Measurements from ENCODE around the gene PITPNC1. TPM values are rescaled to one million over a fixed set of nuclear protein-coding genes. Genes with fewer than 3 reads are reported as not detected.

PITPNC1 gene
- total and polyA plus RNA-seq, 11 donors = 7.0 to 20.8 (median 11.3) TPM

DNA sequence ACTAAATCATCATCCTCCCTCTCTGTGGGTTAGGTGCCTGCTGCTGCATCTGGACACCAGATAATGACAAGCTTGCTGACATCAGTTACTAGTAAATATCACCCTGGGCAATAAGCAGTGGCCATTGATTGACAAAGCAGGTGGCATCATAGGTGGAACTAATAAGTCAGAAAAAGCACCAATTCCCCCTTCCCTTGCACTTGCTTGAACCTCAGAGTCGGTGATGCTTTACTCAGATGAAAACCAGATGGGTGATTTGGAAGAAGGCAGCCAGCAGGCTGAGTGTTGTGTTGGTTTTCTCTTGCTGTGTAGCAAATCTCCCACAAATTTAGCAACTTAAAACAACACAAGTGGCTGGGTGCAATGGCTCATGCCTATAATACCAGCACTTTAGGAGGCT, 193.7 kb downstream of the PITPNC1 start:
- DNase-seq = no peak
- 94 to 100% (median 96%) methylated on average over 1 of the region's 1 CpG for WGBS, 4 donors
- TF ChIP-seq POLR2A (IDR thresholded peaks at IDR 0.05) = no peak
- TF ChIP-seq, protein P1, sequence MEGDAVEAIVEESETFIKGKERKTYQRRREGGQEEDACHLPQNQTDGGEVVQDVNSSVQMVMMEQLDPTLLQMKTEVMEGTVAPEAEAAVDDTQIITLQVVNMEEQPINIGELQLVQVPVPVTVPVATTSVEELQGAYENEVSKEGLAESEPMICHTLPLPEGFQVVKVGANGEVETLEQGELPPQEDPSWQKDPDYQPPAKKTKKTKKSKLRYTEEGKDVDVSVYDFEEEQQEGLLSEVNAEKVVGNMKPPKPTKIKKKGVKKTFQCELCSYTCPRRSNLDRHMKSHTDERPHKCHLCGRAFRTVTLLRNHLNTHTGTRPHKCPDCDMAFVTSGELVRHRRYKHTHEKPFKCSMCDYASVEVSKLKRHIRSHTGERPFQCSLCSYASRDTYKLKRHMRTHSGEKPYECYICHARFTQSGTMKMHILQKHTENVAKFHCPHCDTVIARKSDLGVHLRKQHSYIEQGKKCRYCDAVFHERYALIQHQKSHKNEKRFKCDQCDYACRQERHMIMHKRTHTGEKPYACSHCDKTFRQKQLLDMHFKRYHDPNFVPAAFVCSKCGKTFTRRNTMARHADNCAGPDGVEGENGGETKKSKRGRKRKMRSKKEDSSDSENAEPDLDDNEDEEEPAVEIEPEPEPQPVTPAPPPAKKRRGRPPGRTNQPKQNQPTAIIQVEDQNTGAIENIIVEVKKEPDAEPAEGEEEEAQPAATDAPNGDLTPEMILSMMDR (IDR thresholded peaks at IDR 0.05) = no peak

GRCh38 chr17:67571478-67571877, 194.4 kb downstream of the PITPNC1 start:
- Histone ChIP-seq H3K4me1 (peaks cover 0 to 11% (median 0%) of the 10 kb centered on the region in 12 donors), H3K27ac (no peak overlapping the region), H3K9me3 (no peaks in the 10 kb centered on the region), H3K27me3 (no peaks in the 10 kb centered on the region), H3K36me3 (peaks cover 0 to 2% (median 0%) of the 10 kb centered on the region in 9 donors), H3K4me3 (no peak overlapping the region)
- DNase-seq (no peak), ATAC-seq (no peak)
- intact Hi-C loops (cut with DNase I) = no loop called here
- WGBS, 4 donors = 82 to 91% (median 87%) methylated on average over 6 of the region's 6 CpGs
- no peak for TF ChIP-seq POLR2A (IDR thresholded peaks at IDR 0.05)
- TF ChIP-seq, protein P1 (IDR thresholded peaks at IDR 0.05) = no peak

More for the DNA sequence above, 193.7 kb downstream of the PITPNC1 start:
- no peaks in the 10 kb centered on the region for H3K27me3 ChIP-seq
- H3K4me1 ChIP-seq = peaks cover 0 to 11% (median 0%) of the 10 kb centered on the region in 12 donors
- H3K36me3 ChIP-seq = peaks cover 0 to 2% (median 0%) of the 10 kb centered on the region in 9 donors
- no peaks in the 10 kb centered on the region for H3K9me3 ChIP-seq
- no peak for ATAC-seq
- intact Hi-C loops (cut with DNase I) = no loop called here
- H3K4me3 ChIP-seq = no peak overlapping the region
- no peak overlapping the region for H3K27ac ChIP-seq

- Histone ChIP-seq H3K36me3 (peaks cover 0 to 7% (median 0%) of the 10 kb centered on the region in 9 donors), H3K27ac (no peak overlapping the region), H3K4me1 (peaks cover 0 to 11% (median 0%) of the 10 kb centered on the region in 12 donors), H3K4me3 (no peak overlapping the region), H3K9me3 (no peaks in the 10 kb centered on the region), H3K27me3 (no peaks in the 10 kb centered on the region)
- no peak for TF ChIP-seq POLR2A (IDR thresholded peaks at IDR 0.05)
- TF ChIP-seq, protein P1 (IDR thresholded peaks at IDR 0.05) = no peak
- ATAC-seq (no peak), DNase-seq (no peak)
- 91 to 95% (median 93%) methylated on average over 4 of the region's 4 CpGs for WGBS, 4 donors
- intact Hi-C loops (cut with DNase I) = no loop called here
Measured at GRCh38 chr17:67573987-67574657, 197.0 kb downstream of the PITPNC1 start.

DNA sequence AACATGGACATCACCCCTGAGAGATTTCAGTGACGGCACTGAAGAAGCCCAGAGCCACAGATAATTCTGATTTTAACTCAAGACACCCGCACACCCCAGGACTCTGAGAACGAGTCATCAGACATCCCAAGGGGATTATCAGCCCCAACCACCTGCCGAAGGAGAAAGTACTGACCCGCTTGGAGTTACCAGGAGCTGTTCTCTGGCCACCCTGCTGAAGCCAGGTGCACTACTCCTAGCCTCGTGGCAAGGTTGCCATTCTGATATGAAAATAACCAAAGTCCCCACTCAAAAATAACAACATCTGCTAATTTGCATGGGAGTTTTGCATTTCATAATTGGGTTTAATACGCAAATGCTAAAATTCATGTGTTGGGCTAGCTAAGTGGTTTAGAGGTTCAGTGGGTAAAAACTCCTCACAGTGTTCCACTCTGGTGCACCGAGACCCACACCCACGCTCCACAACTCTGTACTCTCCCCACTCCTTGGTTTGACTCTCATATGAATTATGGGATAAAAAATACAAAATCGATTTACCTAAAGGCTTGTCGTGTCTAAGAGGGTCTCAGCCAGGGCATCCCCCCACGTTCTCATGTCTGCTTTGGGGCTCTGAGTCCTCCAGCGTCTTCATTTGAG, 197.7 kb downstream of the PITPNC1 start:
- intact Hi-C loops (cut with DNase I) = no loop called here
- H3K36me3 ChIP-seq = peaks cover 0 to 7% (median 0%) of the 10 kb centered on the region in 9 donors
- TF ChIP-seq POLR2A (IDR thresholded peaks at IDR 0.05) = no peak
- TF ChIP-seq, protein P1 (IDR thresholded peaks at IDR 0.05) = no peak
- ATAC-seq (no peak), DNase-seq (no peak)
- no peak overlapping the region for H3K4me3 ChIP-seq
- no peak overlapping the region for H3K27ac ChIP-seq
- H3K4me1 ChIP-seq = peaks cover 0 to 7% (median 0%) of the 10 kb centered on the region in 12 donors
- 85 to 89% (median 87%) methylated on average over 13 of the region's 13 CpGs for WGBS, 4 donors
- no peaks in the 10 kb centered on the region for H3K9me3 ChIP-seq
- H3K27me3 ChIP-seq = no peaks in the 10 kb centered on the region
